NB4 (cell line): ENCODE data around the gene SLC30A4.

Source experiments
- DNase-seq: peaks from one replicate; pipeline ENCODE4 v3.0.0; 2010; ENCODE audit warnings: low read depth
- H3K4me3 ChIP-seq: one replicate; pipeline ENCODE4 v1.5.1; 2011; ENCODE audit warnings: mild to moderate bottlenecking, low read depth, low read length, moderate library complexity
- MYC ChIP-seq: IDR thresholded peaks from 2 replicates; pipeline ENCODE4 v1.6.1; 2011; ENCODE audit warnings: low read depth, low read length
- POLR2A ChIP-seq: IDR thresholded peaks from 2 replicates; pipeline ENCODE4 v1.6.1; 2011; ENCODE audit warnings: mild to moderate bottlenecking; ENCODE audit not compliant: insufficient read length; ENCODE audit errors: extremely low read depth
- TF ChIP-seq, protein P1 (sequence below): IDR thresholded peaks from one replicate; pipeline ENCODE4 v1.5.1; 2012; ENCODE audit warnings: low read depth, low read length
- TF ChIP-seq, protein P2 (sequence below): IDR thresholded peaks from 2 replicates; pipeline ENCODE4 v1.6.1; 2011; ENCODE audit warnings: low read depth, low read length

The SLC30A4 gene, protein sequence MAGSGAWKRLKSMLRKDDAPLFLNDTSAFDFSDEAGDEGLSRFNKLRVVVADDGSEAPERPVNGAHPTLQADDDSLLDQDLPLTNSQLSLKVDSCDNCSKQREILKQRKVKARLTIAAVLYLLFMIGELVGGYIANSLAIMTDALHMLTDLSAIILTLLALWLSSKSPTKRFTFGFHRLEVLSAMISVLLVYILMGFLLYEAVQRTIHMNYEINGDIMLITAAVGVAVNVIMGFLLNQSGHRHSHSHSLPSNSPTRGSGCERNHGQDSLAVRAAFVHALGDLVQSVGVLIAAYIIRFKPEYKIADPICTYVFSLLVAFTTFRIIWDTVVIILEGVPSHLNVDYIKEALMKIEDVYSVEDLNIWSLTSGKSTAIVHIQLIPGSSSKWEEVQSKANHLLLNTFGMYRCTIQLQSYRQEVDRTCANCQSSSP

DNA sequence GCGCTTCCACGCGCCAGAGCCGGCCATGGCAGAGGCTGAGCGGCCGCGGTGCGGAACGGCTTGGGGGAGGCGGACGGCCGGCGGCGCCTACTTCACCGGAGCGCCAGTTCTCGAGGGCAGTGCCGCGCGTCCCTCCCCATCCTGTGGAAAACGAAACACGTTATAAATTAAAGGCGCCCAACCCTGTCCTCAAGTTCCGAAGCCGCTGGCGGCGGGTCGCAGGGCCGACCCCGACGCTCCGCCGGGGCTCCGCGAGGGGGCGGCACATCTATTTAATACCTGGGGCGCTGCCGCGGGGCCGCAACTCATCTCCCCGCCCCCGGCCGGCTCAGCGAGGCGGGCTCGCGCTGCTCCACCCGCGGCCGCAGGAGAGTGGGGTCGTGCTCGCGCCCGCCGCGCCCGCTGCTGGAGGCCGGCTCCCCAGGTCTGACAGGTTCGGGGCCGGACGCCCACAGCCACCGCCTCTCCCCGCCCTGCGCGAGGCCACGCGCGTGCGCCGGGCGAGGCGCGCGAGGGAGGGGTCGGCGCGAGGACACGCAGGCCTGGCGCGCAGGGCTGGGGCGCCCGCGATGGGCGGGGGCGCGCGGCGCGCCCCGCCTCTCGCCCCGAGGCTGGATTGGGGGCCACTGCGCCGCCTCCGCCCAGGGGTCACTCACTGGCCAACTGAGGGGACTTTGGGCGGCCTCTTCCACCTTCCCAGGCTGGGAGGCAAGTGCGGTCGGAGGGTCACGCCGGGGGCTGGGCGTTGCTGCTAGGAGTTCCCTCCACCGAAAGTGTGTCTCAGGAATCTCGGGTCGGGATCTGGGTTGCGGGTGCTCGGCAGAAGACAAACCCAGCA, at the start of gene SLC30A4:
TSS of gene SLC30A4 (minus strand) at position 428 of the 838 bp plus-strand sequence. CDS start at position 27, 401 bp downstream.
- H3K4me3 ChIP-seq: peak within 1 kb of the TSS; percentile 40
- DNase-seq: peak; percentile 43
- no peak for TF ChIP-seq MYC
- TF ChIP-seq, protein P1, sequence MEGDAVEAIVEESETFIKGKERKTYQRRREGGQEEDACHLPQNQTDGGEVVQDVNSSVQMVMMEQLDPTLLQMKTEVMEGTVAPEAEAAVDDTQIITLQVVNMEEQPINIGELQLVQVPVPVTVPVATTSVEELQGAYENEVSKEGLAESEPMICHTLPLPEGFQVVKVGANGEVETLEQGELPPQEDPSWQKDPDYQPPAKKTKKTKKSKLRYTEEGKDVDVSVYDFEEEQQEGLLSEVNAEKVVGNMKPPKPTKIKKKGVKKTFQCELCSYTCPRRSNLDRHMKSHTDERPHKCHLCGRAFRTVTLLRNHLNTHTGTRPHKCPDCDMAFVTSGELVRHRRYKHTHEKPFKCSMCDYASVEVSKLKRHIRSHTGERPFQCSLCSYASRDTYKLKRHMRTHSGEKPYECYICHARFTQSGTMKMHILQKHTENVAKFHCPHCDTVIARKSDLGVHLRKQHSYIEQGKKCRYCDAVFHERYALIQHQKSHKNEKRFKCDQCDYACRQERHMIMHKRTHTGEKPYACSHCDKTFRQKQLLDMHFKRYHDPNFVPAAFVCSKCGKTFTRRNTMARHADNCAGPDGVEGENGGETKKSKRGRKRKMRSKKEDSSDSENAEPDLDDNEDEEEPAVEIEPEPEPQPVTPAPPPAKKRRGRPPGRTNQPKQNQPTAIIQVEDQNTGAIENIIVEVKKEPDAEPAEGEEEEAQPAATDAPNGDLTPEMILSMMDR: peak; percentile 11
- TF ChIP-seq, protein P2, sequence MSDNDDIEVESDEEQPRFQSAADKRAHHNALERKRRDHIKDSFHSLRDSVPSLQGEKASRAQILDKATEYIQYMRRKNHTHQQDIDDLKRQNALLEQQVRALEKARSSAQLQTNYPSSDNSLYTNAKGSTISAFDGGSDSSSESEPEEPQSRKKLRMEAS: no peak
- no peak for TF ChIP-seq POLR2A

DNA sequence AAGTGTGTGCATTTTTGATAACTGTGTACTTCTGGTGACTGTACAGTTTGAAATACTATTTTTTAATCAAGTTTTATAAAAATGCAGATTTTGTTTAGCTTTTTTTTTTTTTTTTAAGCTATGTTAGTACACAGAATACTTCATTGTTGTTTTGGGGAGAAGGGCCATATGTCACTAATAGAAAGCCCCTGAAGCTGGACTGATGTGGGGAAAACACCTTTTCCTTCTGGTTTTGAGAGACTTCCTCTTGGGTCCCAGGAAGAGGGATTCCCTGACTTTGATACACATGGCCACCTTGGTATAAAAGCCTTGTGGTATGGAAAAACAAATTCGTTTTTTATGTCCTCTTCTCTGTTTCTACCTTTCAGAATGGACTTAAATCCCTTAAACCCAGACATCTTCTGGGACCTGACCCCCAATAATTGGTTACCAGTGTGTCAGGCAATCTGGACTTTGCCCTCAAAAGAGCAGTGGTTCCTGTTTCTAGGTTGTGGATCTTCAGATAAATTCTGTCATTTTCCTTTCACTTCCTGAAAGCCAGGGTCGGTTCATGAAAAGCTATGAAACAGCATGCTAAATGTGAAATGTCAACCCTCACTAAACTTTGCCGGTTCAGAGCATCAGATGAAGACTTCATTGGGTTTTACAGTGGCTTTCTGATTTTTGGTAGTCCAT, 33.5 kb upstream of the SLC30A4 start:
- no peak for TF ChIP-seq MYC
- TF ChIP-seq, protein P1: no peak
- TF ChIP-seq, protein P2: no peak
- TF ChIP-seq POLR2A: no peak
- DNase-seq: no peak

DNA sequence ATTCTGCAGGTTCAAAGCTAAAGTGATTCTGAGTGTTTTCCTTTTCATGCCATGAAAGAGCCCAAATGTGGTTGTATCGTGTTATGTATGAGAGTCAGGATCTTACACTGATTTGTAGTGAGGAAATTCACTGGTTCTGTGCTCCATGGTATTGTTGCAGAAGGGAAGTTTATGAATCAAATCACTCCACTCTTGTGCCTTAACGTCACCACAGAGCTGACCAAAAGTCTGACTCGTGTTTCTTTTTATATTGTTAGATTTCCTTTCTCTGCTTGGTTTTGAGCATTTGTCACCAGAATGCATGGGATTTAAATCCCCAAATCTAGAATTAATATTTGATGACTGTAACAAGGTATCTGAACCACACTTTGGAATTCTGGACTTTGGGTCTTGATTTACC, 29.1 kb upstream of the SLC30A4 start:
- no peak for DNase-seq
- no peak overlapping the region for H3K4me3 ChIP-seq
- TF ChIP-seq, protein P1: no peak
- TF ChIP-seq POLR2A: no peak

More for the DNA sequence above, 33.5 kb upstream of the SLC30A4 start:
- H3K4me3 ChIP-seq: no peak overlapping the region

DNA sequence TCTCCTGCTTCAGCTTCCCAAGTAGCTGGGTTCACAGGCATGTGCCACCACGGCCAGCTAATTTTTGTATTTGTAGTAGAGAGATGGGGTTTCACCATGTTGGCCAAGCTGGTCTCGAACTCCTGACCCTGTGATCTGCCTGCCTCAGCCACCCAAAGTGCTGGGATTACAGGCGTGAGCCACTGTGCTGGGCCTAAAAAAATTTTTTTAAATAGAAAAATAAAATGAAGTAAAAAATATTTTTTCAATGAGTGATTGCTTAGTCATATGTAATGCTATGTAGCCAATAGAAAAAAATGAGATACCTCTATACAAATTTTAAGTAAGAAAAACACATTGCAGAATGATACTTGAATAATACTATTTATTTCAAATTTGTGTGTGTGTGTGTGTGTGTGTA, 27.9 kb upstream of the SLC30A4 start:
- no peak for DNase-seq
- TF ChIP-seq POLR2A (no peak), MYC (no peak)
- TF ChIP-seq, protein P1: no peak
- TF ChIP-seq, protein P2: no peak
- no peak overlapping the region for H3K4me3 ChIP-seq

DNA sequence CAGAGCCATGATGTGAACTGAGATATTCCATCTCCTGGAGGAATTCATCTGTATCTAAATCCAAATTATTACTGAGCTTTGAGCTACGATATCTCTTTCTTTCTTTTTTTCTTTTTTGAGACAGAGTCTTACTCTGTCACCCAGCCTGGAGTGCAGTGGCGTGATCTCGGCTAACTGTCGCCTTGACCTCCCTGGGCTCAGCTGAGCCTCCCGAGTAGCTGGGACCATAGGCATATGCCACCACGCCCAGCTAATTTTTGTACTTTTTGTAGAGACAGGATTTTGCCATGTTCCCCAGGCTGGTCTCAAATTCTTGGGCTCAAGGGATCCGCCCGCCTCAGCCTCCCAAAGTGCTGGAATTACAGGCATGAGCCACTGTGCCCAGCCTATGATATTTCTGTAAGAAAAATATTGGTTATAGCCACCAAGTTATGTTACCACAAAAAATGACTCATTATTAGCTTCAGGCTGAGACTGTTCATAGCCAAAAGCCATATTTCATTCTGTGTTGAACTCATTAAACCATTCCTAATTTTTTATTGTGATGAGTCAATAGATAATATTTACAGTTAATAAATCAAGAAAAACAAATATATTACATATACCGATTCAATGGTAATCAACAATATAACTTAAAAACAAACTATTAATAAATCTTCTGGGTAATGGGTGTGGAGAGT, 27.1 kb upstream of the SLC30A4 start:
- no peak overlapping the region for H3K4me3 ChIP-seq
- TF ChIP-seq, protein P2: no peak
- TF ChIP-seq, protein P1: no peak
- TF ChIP-seq MYC: no peak
- TF ChIP-seq POLR2A: no peak
- DNase-seq: no peak
